ENCODE data around the gene SLC13A3.

DNA sequence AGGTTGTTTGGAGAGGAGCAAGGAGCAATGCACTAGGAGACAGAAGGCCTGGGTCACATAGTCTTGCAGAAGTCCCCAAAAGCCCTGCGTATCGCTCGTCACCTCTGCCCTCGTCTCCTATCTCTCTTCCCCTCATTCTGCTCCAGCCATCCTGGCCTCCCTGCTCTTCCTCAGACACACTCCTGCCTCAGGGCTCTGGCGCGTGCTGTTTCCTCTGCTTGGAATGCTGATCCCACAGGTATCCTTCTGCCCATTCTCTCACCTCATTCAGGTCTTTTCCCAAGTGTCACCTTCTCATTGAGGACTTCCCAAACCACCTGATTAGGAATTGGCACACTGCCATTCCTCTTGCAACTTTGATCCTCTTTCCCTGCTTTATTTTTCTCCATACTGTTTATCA is 49.2 kb upstream of the SLC13A3 start:
- TF ChIP-seq CTCF (conservative IDR thresholded peaks at IDR 0.05) (no peak), EZH2 (IDR thresholded peaks at IDR 0.05; ENCODE audit: low read depth) (no peak)

Data from PC-9 (cell line).